Measurements from ENCODE around the gene LRBA. TPM values are rescaled to one million over a fixed set of nuclear protein-coding genes. Genes with fewer than 3 reads are reported as not detected.

The LRBA gene
- total and polyA plus RNA-seq, 9 of the 15 experiments (the other 6 are each of a cell fraction or from before 2014, with no cell fraction given): 24.2 to 88.7 (median 59.7) TPM

DNA sequence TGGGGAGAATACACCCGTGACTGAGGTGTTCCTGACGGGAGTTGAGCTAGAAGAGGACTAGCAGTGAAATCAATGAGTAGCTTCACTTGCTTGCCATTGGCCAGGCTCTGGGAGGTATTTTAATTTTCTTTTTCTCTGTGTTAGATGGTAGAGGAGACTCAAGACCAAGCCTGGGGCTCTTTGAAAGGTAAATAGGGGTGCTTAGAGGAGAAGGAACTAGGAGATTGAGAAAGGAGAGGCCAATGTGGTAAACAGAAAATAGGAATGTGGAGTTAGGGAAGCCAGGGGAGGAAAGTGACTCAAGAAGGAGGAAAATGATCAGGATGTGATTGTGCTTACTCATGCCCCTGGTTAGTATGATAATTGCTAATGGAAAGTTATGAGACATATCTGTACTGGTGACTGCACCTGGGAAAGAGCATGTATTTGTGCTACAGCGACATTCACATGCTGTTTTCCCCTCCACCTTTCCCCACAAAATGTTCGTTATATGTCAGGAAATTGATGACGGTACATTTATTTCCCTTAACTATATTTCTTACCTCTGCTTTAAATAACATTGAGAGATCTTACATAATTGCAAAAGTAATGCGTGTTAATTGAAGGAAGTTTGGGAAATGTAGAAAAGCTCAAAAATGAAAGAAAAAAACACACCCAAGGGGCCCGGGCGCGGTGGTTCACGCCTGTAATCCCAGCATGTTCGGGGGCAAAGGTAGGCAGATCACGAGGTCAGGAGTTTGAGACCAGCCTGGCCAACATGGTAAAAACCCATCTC is 16.9 kb upstream of the LRBA start (continued):
- 0 out of 2 replicates have a peak, but pooled peaks have one; percentile 37 for TF ChIP-seq HLTF (IDR thresholded peaks at IDR 0.05)
- peak; percentile 80 for TF ChIP-seq HDAC2 (IDR thresholded peaks at IDR 0.05)
- no peak for TF ChIP-seq ZNF561 (CRISPR knock-in tag; conservative IDR thresholded peaks at IDR 0.05)
- TF ChIP-seq, protein P1, sequence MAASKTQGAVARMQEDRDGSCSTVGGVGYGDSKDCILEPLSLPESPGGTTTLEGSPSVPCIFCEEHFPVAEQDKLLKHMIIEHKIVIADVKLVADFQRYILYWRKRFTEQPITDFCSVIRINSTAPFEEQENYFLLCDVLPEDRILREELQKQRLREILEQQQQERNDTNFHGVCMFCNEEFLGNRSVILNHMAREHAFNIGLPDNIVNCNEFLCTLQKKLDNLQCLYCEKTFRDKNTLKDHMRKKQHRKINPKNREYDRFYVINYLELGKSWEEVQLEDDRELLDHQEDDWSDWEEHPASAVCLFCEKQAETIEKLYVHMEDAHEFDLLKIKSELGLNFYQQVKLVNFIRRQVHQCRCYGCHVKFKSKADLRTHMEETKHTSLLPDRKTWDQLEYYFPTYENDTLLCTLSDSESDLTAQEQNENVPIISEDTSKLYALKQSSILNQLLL (CRISPR knock-in tag; IDR thresholded peaks at IDR 0.05; ENCODE audit: borderline replicate concordance): no peak
- no peak for TF ChIP-seq HSF4 (CRISPR knock-in tag; IDR thresholded peaks at IDR 0.05; ENCODE audit: borderline replicate concordance)
- TF ChIP-seq, protein P2, sequence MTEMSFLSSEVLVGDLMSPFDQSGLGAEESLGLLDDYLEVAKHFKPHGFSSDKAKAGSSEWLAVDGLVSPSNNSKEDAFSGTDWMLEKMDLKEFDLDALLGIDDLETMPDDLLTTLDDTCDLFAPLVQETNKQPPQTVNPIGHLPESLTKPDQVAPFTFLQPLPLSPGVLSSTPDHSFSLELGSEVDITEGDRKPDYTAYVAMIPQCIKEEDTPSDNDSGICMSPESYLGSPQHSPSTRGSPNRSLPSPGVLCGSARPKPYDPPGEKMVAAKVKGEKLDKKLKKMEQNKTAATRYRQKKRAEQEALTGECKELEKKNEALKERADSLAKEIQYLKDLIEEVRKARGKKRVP (CRISPR knock-in tag; IDR thresholded peaks at IDR 0.05): no peak
- TF ChIP-seq TFAM (CRISPR knock-in tag; conservative IDR thresholded peaks at IDR 0.05): no peak
- TF ChIP-seq, protein P3, sequence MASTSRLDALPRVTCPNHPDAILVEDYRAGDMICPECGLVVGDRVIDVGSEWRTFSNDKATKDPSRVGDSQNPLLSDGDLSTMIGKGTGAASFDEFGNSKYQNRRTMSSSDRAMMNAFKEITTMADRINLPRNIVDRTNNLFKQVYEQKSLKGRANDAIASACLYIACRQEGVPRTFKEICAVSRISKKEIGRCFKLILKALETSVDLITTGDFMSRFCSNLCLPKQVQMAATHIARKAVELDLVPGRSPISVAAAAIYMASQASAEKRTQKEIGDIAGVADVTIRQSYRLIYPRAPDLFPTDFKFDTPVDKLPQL (IDR thresholded peaks at IDR 0.05; ENCODE audit: extremely low read depth, insufficient read length): no peak
- TF ChIP-seq MTF1 (CRISPR knock-in tag; IDR thresholded peaks at IDR 0.05; ENCODE audit: borderline replicate concordance): no peak
- no peak for TF ChIP-seq SETDB1 (IDR thresholded peaks at IDR 0.05; ENCODE audit: low read length)
- TF ChIP-seq BMI1 (IDR thresholded peaks at IDR 0.05; ENCODE audit: low read length): no peak
- TF ChIP-seq, protein P4, sequence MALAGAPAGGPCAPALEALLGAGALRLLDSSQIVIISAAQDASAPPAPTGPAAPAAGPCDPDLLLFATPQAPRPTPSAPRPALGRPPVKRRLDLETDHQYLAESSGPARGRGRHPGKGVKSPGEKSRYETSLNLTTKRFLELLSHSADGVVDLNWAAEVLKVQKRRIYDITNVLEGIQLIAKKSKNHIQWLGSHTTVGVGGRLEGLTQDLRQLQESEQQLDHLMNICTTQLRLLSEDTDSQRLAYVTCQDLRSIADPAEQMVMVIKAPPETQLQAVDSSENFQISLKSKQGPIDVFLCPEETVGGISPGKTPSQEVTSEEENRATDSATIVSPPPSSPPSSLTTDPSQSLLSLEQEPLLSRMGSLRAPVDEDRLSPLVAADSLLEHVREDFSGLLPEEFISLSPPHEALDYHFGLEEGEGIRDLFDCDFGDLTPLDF (CRISPR knock-in tag; IDR thresholded peaks at IDR 0.05): no peak
- no peak for TF ChIP-seq EGR1 (conservative IDR thresholded peaks at IDR 0.05)
- TF ChIP-seq, protein P5, sequence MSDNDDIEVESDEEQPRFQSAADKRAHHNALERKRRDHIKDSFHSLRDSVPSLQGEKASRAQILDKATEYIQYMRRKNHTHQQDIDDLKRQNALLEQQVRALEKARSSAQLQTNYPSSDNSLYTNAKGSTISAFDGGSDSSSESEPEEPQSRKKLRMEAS (CRISPR knock-in tag; IDR thresholded peaks at IDR 0.05): no peak; the same call in 1 of the 2 replicates
- peak; percentile 75 for TF ChIP-seq HDAC3 (IDR thresholded peaks at IDR 0.05; ENCODE audit: borderline replicate concordance, partially characterized antibody)
- no peak for TF ChIP-seq DDX20 (tag; IDR thresholded peaks at IDR 0.05; ENCODE audit: low read depth)
- peak; percentile 73 for TF ChIP-seq MTA3 (IDR thresholded peaks at IDR 0.05; ENCODE audit: borderline replicate concordance)
- peak; percentile 98 for TF ChIP-seq DPF2 (IDR thresholded peaks at IDR 0.05)
- TF ChIP-seq, protein P6, sequence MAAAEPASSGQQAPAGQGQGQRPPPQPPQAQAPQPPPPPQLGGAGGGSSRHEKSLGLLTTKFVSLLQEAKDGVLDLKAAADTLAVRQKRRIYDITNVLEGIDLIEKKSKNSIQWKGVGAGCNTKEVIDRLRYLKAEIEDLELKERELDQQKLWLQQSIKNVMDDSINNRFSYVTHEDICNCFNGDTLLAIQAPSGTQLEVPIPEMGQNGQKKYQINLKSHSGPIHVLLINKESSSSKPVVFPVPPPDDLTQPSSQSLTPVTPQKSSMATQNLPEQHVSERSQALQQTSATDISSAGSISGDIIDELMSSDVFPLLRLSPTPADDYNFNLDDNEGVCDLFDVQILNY (CRISPR knock-in tag; IDR thresholded peaks at IDR 0.05): no peak
- TF ChIP-seq, protein P7, sequence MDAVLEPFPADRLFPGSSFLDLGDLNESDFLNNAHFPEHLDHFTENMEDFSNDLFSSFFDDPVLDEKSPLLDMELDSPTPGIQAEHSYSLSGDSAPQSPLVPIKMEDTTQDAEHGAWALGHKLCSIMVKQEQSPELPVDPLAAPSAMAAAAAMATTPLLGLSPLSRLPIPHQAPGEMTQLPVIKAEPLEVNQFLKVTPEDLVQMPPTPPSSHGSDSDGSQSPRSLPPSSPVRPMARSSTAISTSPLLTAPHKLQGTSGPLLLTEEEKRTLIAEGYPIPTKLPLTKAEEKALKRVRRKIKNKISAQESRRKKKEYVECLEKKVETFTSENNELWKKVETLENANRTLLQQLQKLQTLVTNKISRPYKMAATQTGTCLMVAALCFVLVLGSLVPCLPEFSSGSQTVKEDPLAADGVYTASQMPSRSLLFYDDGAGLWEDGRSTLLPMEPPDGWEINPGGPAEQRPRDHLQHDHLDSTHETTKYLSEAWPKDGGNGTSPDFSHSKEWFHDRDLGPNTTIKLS (IDR thresholded peaks at IDR 0.05; ENCODE audit: borderline replicate concordance, low read depth): no peak; the same call in 1 of the 2 replicates
- no peak for TF ChIP-seq ZNF274 (IDR thresholded peaks at IDR 0.05; ENCODE audit: borderline replicate concordance, low read depth, low read length)

Measured in K562 (cell line).